Mesothelial cell of epicardium (in vitro differentiated cells): Measurements from ENCODE around the gene FNDC8. TPM values are rescaled to one million over a fixed set of nuclear protein-coding genes. Genes with fewer than 3 reads are reported as not detected.

Experiments used
- DNase-seq, 2 experiments: peaks; one replicate each; pipeline ENCODE4 v3.0.0; 2021; ENCODE audit warnings: low spot score in 2 of 2; ENCODE audit not compliant: unreplicated experiment in 2 of 2
- H3K27ac Mint-ChIP-seq: 2 replicates; pipeline ENCODE4 v1.8.0; 2021; ENCODE audit warnings: mixed read lengths
- H3K27me3 Mint-ChIP-seq: 2 replicates; pipeline ENCODE4 v1.8.0; 2021; ENCODE audit warnings: low read depth, mixed read lengths
- H3K36me3 Mint-ChIP-seq: 2 replicates; pipeline ENCODE4 v1.8.0; 2021; ENCODE audit warnings: mixed read lengths
- H3K4me1 Mint-ChIP-seq: 2 replicates; pipeline ENCODE4 v1.8.0; 2021; ENCODE audit warnings: mixed read lengths
- H3K4me3 Mint-ChIP-seq: 2 replicates; pipeline ENCODE4 v1.8.0; 2021; ENCODE audit warnings: mild to moderate bottlenecking, moderate library complexity, mixed read lengths
- H3K9me3 Mint-ChIP-seq: 2 replicates; pipeline ENCODE4 v1.8.0; 2021; ENCODE audit warnings: mixed read lengths
- total RNA-seq: library from RNA; stranded (reverse); gene quantifications from 3 replicates; pipeline ENCODE4 v1.2.1, GENCODE V29; 2021
- TF ChIP-seq, protein P1 (sequence below): fragments of 200-600 bp; sonication (generic); IDR thresholded peaks from one replicate; pipeline ENCODE4 v1.5.0; 2021; ENCODE audit warnings: antibody characterized with exemption; ENCODE audit not compliant: unreplicated experiment

FNDC8 gene
- total RNA-seq, 1 donor from 2014 or later: not detected

DNA sequence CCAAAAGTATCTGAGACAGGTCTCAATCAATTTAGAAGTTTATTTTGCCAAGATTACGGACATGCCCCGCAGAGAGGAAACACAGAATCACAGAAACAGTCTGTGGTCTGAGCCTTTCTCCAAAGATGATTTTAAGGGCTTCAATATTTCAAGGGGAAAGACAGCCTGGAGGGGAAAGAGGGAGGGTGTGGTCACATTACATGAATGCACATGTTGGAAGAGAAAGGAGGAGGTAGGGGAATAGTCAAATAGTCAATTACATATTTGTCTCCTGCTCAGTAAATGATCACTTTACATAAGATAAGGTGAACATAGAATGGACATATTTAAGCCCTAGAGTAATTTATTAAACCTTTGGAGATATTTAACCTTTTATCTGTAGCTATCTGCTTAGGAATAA lies 38.5 kb downstream of the FNDC8 start:
- DNase-seq: no peak
- H3K9me3 Mint-ChIP-seq: no peaks in the 10 kb centered on the region
- H3K4me3 Mint-ChIP-seq: no peak overlapping the region
- peaks cover 29% of the 10 kb centered on the region for H3K27me3 Mint-ChIP-seq
- peaks cover 7% of the 10 kb centered on the region for H3K4me1 Mint-ChIP-seq
- H3K27ac Mint-ChIP-seq: no peak overlapping the region
- no peaks in the 10 kb centered on the region for H3K36me3 Mint-ChIP-seq
- TF ChIP-seq, protein P1, sequence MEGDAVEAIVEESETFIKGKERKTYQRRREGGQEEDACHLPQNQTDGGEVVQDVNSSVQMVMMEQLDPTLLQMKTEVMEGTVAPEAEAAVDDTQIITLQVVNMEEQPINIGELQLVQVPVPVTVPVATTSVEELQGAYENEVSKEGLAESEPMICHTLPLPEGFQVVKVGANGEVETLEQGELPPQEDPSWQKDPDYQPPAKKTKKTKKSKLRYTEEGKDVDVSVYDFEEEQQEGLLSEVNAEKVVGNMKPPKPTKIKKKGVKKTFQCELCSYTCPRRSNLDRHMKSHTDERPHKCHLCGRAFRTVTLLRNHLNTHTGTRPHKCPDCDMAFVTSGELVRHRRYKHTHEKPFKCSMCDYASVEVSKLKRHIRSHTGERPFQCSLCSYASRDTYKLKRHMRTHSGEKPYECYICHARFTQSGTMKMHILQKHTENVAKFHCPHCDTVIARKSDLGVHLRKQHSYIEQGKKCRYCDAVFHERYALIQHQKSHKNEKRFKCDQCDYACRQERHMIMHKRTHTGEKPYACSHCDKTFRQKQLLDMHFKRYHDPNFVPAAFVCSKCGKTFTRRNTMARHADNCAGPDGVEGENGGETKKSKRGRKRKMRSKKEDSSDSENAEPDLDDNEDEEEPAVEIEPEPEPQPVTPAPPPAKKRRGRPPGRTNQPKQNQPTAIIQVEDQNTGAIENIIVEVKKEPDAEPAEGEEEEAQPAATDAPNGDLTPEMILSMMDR: no peak

DNA sequence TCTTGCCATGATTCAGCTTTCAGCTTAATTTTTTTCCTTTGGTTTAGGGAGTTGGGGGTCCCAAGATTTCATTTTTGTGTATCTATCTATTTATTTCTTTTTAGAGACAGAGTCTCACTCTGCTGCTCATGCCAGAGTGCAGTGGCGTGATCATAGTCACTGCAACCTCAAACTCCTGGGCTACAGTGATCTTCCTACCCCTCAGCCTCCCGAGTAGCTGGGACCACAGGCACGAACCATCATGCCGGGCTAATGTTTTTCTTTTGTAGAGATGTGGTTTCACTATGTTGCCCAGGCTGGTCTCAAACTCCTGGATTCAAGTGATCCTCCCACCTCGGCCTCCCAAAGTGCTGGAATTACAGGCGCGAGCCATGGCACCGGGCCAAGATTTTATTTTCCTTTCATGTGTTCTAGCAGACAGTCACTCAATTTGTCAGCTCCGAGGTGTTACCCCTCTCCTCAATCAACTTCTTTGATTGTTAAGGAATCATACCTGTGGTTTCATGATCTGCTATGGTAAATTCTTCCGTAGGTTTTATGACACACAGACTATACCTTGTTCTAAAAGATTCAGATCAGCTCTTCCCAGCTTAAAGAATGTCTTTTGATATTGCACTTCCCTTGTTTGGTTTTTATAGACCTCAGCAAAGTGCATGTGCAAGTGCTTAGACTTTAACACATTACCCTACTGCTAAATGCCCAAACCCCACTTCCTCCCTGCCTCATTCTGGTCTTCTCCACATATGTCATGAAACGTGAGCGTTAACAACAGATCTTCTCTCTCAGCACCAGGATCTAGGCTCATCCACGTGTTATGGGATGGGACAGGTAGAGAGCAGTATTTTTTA lies 39.2 kb downstream of the FNDC8 start:
- H3K9me3 Mint-ChIP-seq: no peaks in the 10 kb centered on the region
- H3K27me3 Mint-ChIP-seq: peaks cover 29% of the 10 kb centered on the region
- TF ChIP-seq, protein P1: no peak
- H3K4me1 Mint-ChIP-seq: peaks cover 7% of the 10 kb centered on the region
- no peaks in the 10 kb centered on the region for H3K36me3 Mint-ChIP-seq
- no peak overlapping the region for H3K4me3 Mint-ChIP-seq
- H3K27ac Mint-ChIP-seq: no peak overlapping the region
- DNase-seq: no peak

DNA sequence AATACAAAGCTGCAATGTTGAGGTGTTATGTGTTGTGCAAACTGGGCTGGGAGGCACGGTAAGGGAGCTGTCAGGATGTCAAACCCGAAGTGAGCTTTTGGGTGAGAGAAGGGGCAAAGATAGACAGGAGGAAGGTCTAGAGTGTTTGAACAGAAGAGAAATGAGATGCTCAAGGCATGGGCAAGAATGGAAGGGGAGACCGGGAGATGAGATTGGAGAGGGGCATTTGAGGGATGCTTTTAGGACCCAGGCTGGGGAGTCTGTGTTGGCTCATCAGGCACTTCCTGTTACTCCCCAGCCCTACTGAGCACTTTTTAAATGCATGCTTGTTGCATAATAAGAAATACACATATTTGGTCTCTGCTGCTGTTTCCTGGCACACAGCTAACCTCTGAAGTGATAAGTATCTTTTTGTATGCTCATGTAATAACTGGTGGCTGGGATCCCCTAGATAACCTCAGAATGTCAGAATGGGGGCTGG lies 39.9 kb downstream of the FNDC8 start:
- TF ChIP-seq, protein P1: no peak
- H3K4me3 Mint-ChIP-seq: no peak overlapping the region
- no peak for DNase-seq
- no peaks in the 10 kb centered on the region for H3K36me3 Mint-ChIP-seq
- no peaks in the 10 kb centered on the region for H3K9me3 Mint-ChIP-seq
- peaks cover 9% of the 10 kb centered on the region for H3K4me1 Mint-ChIP-seq
- H3K27ac Mint-ChIP-seq: no peak overlapping the region
- H3K27me3 Mint-ChIP-seq: peaks cover 29% of the 10 kb centered on the region

DNA sequence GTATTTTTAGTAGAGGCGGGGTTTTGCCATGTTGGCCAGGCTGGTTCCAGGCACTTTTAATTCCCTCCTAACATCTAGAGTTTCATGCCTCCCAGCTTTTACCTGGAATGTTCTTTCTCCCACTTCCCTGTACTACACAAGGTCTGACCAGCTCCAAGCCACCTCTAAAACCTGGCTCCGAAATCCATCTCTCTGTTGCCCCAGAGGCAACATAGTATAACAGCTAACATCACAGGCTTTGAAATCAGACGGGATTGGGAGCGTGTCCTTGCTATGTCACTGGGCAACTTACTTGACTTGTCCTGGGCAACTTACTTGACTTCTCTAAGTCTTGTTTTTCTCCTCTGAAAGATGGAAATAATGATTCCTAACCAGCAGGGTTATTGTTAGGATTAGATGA lies 41.3 kb downstream of the FNDC8 start:
- TF ChIP-seq, protein P1: no peak
- Mint-ChIP-seq H3K27ac (no peak overlapping the region), H3K27me3 (peaks cover 27% of the 10 kb centered on the region), H3K4me3 (no peak overlapping the region), H3K4me1 (peaks cover 10% of the 10 kb centered on the region), H3K36me3 (no peaks in the 10 kb centered on the region), H3K9me3 (no peaks in the 10 kb centered on the region)
- DNase-seq: no peak

DNA sequence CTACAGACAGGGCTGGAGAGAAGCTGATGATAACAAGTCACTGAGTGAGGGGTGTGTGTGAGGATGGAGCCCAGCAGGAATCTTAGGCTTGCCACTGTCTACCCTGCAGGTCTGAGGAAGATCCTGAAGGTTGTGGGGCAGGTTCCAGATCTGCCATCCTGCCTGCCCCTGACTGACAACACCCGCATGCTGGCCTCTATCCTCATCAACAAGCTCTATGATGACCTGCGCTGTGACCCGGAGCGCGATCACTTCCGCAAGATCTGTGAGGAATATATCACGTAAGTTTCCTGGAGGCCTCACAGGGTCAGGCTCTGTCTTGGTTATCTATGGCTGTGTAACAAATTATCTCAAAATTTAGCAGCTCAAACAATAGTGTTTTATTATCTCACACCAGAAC lies 42.5 kb downstream of the FNDC8 start:
- H3K9me3 Mint-ChIP-seq: no peaks in the 10 kb centered on the region
- no peak overlapping the region for H3K4me3 Mint-ChIP-seq
- H3K4me1 Mint-ChIP-seq: peaks cover 10% of the 10 kb centered on the region
- no peak overlapping the region for H3K27ac Mint-ChIP-seq
- no peak for DNase-seq
- TF ChIP-seq, protein P1: no peak
- H3K36me3 Mint-ChIP-seq: no peaks in the 10 kb centered on the region
- H3K27me3 Mint-ChIP-seq: peaks cover 22% of the 10 kb centered on the region
